Upper lobe of right lung (tissue), 1 donor: ENCODE measurements around the gene CCDC63. TPM values are rescaled to one million over a fixed set of nuclear protein-coding genes. Genes with fewer than 3 reads are reported as not detected.

Experiments used
- ATAC-seq: fragments of 200-7000 bp; cut with Tn5 transposase; one replicate; pipeline ENCODE4 v1.9.1; 2020; ENCODE audit warnings: mild to moderate bottlenecking, moderate library complexity
- DNase-seq: peaks from one replicate; pipeline ENCODE4 v3.0.0-alpha.2; 2020
- H3K27ac ChIP-seq: fragments of 200-600 bp; one replicate; pipeline ENCODE4 v1.8.0; 2022
- H3K27me3 ChIP-seq: fragments of 200-600 bp; one replicate; pipeline ENCODE4 v1.8.0; 2022; ENCODE audit warnings: mild to moderate bottlenecking
- H3K36me3 ChIP-seq: fragments of 200-600 bp; one replicate; pipeline ENCODE4 v1.8.0; 2022
- H3K4me1 ChIP-seq: fragments of 200-600 bp; one replicate; pipeline ENCODE4 v1.8.0; 2022
- H3K4me3 ChIP-seq: fragments of 200-600 bp; one replicate; pipeline ENCODE4 v1.8.0; 2022; ENCODE audit warnings: mild to moderate bottlenecking
- H3K9me3 ChIP-seq: fragments of 200-600 bp; one replicate; pipeline ENCODE4 v1.8.0; 2022
- intact Hi-C: fragments of 100-400 bp; cut with DNase I; formaldehyde crosslinking; loops from one replicate; pipeline ENCODE4 v1.11.0; 2022
- total RNA-seq: library from RNA; stranded (reverse); fragmentation: NEBNext Ultra II Directional; extraction: Animal tissue kit (Norgen Biotek cat#: 25700); gene quantifications from one replicate; pipeline ENCODE4 v1.2.1, GENCODE V29; 2021
- TF ChIP-seq, protein P1 (sequence below): fragments of 200-600 bp; IDR thresholded peaks from one replicate; pipeline ENCODE4 v1.8.0; 2022; ENCODE audit warnings: antibody characterized with exemption
- donor health status: DM: no; HTN: yes; CAD: no; lungs with severe emphysema.

CCDC63 gene
- total RNA-seq, 1 donor from 2014 or later: not detected

DNA sequence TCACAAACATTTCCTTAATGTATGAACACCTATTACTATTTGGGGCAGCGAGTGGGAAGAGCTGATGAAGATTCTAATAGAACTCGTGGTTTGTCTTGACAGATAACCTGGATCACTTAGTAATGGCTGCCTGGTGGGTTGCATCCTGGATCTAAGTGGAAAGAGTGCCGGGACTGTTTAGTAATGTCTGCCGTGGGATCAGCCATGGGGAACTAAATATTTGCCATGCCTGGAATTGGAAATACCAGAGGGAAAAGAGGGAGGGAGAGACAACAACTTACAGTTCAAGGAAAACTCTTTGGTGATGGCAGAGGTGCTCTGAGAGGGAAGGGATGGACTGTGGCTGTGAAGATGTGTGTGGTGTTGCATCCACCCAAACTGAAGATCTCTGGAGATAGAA is 21.3 kb upstream of the CCDC63 start:
- intact Hi-C loops: no loop called here
- H3K27me3 ChIP-seq: peaks cover 4% of the 10 kb centered on the region
- TF ChIP-seq, protein P1, sequence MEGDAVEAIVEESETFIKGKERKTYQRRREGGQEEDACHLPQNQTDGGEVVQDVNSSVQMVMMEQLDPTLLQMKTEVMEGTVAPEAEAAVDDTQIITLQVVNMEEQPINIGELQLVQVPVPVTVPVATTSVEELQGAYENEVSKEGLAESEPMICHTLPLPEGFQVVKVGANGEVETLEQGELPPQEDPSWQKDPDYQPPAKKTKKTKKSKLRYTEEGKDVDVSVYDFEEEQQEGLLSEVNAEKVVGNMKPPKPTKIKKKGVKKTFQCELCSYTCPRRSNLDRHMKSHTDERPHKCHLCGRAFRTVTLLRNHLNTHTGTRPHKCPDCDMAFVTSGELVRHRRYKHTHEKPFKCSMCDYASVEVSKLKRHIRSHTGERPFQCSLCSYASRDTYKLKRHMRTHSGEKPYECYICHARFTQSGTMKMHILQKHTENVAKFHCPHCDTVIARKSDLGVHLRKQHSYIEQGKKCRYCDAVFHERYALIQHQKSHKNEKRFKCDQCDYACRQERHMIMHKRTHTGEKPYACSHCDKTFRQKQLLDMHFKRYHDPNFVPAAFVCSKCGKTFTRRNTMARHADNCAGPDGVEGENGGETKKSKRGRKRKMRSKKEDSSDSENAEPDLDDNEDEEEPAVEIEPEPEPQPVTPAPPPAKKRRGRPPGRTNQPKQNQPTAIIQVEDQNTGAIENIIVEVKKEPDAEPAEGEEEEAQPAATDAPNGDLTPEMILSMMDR: no peak

DNA sequence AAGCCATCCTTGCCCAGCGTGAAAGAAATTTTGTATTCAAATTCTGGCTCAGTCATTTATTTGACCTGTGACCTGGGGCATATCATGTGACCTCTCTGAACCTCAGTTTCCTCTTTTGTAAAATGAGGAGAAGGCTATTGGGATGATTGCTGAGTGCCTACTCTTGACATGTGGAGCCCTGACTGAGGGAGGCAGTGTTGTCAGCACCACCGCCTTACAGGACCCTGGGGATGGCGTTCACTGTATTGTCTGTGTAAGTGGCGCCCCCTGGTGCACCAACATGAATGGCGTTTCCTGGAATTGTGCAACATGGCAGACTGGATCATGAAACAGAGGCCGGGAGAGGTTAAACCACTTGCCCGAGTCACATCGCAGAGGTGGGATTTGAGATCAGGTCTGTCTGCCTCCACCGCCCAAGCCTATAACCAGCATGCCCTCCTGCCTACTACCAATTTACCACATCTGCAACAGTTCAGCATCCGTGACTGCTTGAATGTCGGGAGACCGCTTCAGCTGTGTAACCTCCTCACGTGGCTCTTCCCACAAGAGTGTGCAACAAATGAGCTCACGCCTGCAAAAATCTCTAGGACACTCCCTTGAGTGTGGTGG is 20.1 kb upstream of the CCDC63 start:
- intact Hi-C loops: no loop called here
- Histone ChIP-seq H3K4me1 (no peaks in the 10 kb centered on the region), H3K9me3 (no peaks in the 10 kb centered on the region), H3K4me3 (no peak overlapping the region), H3K27ac (no peak overlapping the region), H3K27me3 (peaks cover 4% of the 10 kb centered on the region), H3K36me3 (no peaks in the 10 kb centered on the region)
- DNase-seq (peak; percentile 88), ATAC-seq (peak; percentile 97)
- TF ChIP-seq, protein P1: peak; percentile 80

More for the DNA sequence above, 21.3 kb upstream of the CCDC63 start:
- Histone ChIP-seq H3K27ac (no peak overlapping the region), H3K9me3 (no peaks in the 10 kb centered on the region), H3K36me3 (no peaks in the 10 kb centered on the region), H3K4me1 (no peaks in the 10 kb centered on the region), H3K4me3 (no peak overlapping the region)
- DNase-seq: no peak
- no peak for ATAC-seq

DNA sequence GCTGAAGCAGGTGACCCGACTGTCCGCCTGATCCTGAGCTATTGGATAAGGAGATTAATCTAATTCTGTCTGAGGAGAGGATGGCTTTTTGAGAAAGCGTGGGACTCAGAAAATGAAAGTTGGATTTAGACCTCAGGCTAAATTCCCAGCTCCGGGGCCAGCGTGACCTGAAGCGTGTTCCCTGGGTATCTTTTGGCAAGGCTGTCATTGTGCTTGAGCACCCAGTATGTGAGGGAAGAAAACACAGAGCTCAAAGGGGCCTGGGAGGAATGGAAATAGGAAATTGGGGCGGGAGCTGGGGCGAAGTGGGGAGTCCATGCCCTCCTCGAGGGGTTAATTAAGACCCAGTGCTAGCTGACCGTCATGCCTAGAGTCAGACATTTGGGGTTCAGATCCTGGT is 17.5 kb upstream of the CCDC63 start:
- no peak for ATAC-seq
- no peak for DNase-seq
- no peaks in the 10 kb centered on the region for H3K36me3 ChIP-seq
- no peak overlapping the region for H3K27ac ChIP-seq
- H3K4me3 ChIP-seq: no peak overlapping the region
- peaks cover 4% of the 10 kb centered on the region for H3K27me3 ChIP-seq
- intact Hi-C loops: no loop called here
- no peaks in the 10 kb centered on the region for H3K4me1 ChIP-seq
- H3K9me3 ChIP-seq: no peaks in the 10 kb centered on the region
- TF ChIP-seq, protein P1: no peak

DNA sequence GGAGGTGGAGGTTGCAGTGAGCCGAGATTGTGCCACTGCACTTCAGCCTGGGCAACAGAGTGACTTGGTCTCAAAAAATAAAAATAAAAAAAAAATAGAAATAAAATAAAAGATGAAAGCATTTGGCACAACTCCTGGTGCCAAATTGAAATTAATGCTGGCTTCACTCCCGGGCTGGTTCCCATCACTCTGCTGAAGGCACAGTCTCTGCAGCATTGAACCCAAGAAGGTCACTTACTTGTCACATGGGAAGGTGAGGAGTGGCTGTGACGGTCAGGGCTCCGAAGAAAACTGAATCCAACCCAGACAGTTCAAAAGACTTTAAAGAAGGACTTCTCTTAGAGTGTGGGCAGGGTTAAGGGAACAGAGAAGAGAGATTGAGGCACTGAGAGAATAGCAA is 10.5 kb upstream of the CCDC63 start:
- Histone ChIP-seq H3K4me1 (no peaks in the 10 kb centered on the region), H3K9me3 (no peaks in the 10 kb centered on the region), H3K36me3 (no peaks in the 10 kb centered on the region), H3K27ac (no peak overlapping the region), H3K4me3 (no peak overlapping the region), H3K27me3 (no peaks in the 10 kb centered on the region)
- TF ChIP-seq, protein P1: no peak
- intact Hi-C loops: no loop called here
- DNase-seq (no peak), ATAC-seq (no peak)

DNA sequence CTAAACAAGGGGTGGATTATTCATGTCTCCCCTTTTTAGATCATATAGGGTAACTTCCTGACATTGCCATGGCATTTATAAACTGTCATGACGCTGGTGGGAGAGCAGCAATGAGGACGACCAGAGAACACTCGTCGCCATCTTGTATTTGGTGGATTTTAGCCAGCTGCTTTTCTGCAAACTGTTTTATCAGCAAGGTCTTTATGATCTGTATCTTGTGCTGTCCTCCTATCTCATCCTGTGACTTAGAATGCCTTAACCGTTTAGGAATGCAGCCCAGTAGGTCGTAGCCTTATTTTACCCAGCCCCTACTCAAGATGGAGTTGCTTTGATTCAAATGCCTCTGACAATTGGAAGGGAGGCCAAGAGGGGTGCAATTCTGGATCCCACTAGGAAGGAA is 5.8 kb upstream of the CCDC63 start:
- ATAC-seq: no peak
- Histone ChIP-seq H3K36me3 (no peaks in the 10 kb centered on the region), H3K27ac (no peak overlapping the region), H3K9me3 (no peaks in the 10 kb centered on the region), H3K4me3 (no peak overlapping the region), H3K4me1 (no peaks in the 10 kb centered on the region), H3K27me3 (peaks cover 8% of the 10 kb centered on the region)
- TF ChIP-seq, protein P1: no peak
- no peak for DNase-seq
- intact Hi-C loops: no loop called here

DNA sequence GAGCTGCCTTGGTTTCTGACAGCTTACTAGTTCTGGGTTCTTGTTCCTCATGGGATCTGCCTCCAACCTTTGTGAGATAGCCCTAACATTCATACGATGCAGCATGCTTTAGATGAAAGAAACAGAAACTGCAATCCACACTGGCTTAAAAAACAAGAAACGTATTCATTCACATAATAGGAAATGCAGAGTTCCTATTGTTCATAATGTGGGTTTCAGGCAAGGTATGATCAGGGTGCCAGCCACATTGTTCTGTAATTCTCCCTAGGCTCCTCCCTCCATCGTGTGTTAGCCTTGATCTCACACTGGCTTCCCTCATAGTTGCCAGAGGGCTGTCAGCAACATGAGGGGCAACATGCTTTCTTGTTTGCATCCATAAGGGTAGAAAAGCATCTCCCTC is 2.7 kb upstream of the CCDC63 start:
- intact Hi-C loops: no loop called here
- H3K4me3 ChIP-seq: no peak overlapping the region
- TF ChIP-seq, protein P1: no peak
- ATAC-seq (no peak), DNase-seq (no peak)
- no peaks in the 10 kb centered on the region for H3K9me3 ChIP-seq
- H3K36me3 ChIP-seq: no peaks in the 10 kb centered on the region
- H3K4me1 ChIP-seq: peaks cover 2% of the 10 kb centered on the region
- peaks cover 20% of the 10 kb centered on the region for H3K27me3 ChIP-seq
- H3K27ac ChIP-seq: no peak overlapping the region
